IMR-90 (cell line): ENCODE results near the gene WDR81. TPM values are rescaled to one million over a fixed set of nuclear protein-coding genes. Genes with fewer than 3 reads are reported as not detected.

Source experiments
- ATAC-seq: fragments of 200-7000 bp; cut with Tn5 transposase; 2 replicates; pipeline ENCODE4 v1.9.1; 2020; ENCODE audit warnings: low read depth, mild to moderate bottlenecking, moderate library complexity
- BruUV-seq: library from RNA; stranded (reverse); fragments of 400-500 nt; replicated peaks from 2 replicates; lab custom pipeline; 2021; lab: Mats Ljungman, UMichigan
- CTCF ChIA-PET: fragments of 300-600 bp; formaldehyde crosslinking; extraction: SDS; loops from one replicate; lab custom pipeline; 2021; ENCODE audit warnings: antibody characterized with exemption; lab: Yijun Ruan, JAX
- POLR2A ChIA-PET: fragments of 300-600 bp; sonication (Branson Sonifier 250); formaldehyde crosslinking; loops from one replicate; lab custom pipeline; 2022; ENCODE audit warnings: antibody characterized with exemption; ENCODE audit not compliant: unreplicated experiment; lab: Charles Lee
- DNase-seq: peaks from one replicate; pipeline ENCODE4 v3.0.0; 2013
- H2AFZ ChIP-seq: replicated peaks from 2 replicates; pipeline ENCODE3; 2013; ENCODE audit warnings: low read length, mild to moderate bottlenecking; ENCODE audit not compliant: poor library complexity
- H2AK5ac ChIP-seq: 2 replicates; pipeline ENCODE4 v1.6.1; 2013; ENCODE audit warnings: low read depth, low read length, inconsistent platforms
- H2AK9ac ChIP-seq: replicated peaks from 2 replicates; pipeline ENCODE3; 2013; ENCODE audit warnings: mild to moderate bottlenecking, low read depth, low read length, moderate library complexity; ENCODE audit not compliant: poor library complexity
- H2BK120ac ChIP-seq: 2 replicates; pipeline ENCODE4 v1.6.1; 2013; ENCODE audit warnings: low read depth, low read length, inconsistent platforms
- H2BK15ac ChIP-seq: 3 replicates; pipeline ENCODE4 v1.6.1; 2013; ENCODE audit warnings: low read depth, low read length, inconsistent platforms
- H2BK20ac ChIP-seq: 2 replicates; pipeline ENCODE4 v1.6.1; 2013; ENCODE audit warnings: low read depth, mild to moderate bottlenecking, inconsistent platforms, low read length, moderate library complexity
- H2BK5ac ChIP-seq: 2 replicates; pipeline ENCODE4 v1.6.1; 2013; ENCODE audit warnings: mild to moderate bottlenecking, low read depth, low read length, inconsistent platforms; ENCODE audit not compliant: poor library complexity, severe bottlenecking
- H3K14ac ChIP-seq: replicated peaks from 2 replicates; pipeline ENCODE4 v1.6.1; 2013; ENCODE audit warnings: low read depth, low read length, inconsistent platforms
- H3K18ac ChIP-seq: 2 replicates; pipeline ENCODE4 v1.6.1; 2013; ENCODE audit warnings: low read depth, low read length, control low read depth
- H3K23ac ChIP-seq: 2 replicates; pipeline ENCODE4 v1.6.1; 2013; ENCODE audit warnings: low read depth, low read length, inconsistent platforms
- H3K27ac ChIP-seq: 2 replicates; pipeline ENCODE4 v1.5.1; 2013; ENCODE audit warnings: mild to moderate bottlenecking, control low read depth, low read length; ENCODE audit not compliant: insufficient read depth
- H3K27me3 ChIP-seq: 2 replicates; pipeline ENCODE4 v1.6.1; 2013; ENCODE audit warnings: low read length; ENCODE audit not compliant: control insufficient read depth, insufficient read depth
- H3K36me3 ChIP-seq: 2 replicates; pipeline ENCODE4 v1.6.1; 2013; ENCODE audit warnings: low read length, mixed read lengths; ENCODE audit not compliant: control insufficient read depth, insufficient read depth
- H3K4ac ChIP-seq: 2 replicates; pipeline ENCODE4 v1.6.1; 2013; ENCODE audit warnings: low read depth, low read length, inconsistent platforms
- H3K4me1 ChIP-seq: 2 replicates; pipeline ENCODE4 v1.6.1; 2013; ENCODE audit warnings: low read length, mixed read lengths; ENCODE audit not compliant: control insufficient read depth, insufficient read depth
- H3K4me2 ChIP-seq: 2 replicates; pipeline ENCODE4 v1.6.1; 2013; ENCODE audit warnings: low read depth, mild to moderate bottlenecking, control low read depth, low read length, moderate library complexity
- H3K4me3 ChIP-seq: 2 replicates; pipeline ENCODE4 v1.5.1; 2013; ENCODE audit warnings: low read depth, mild to moderate bottlenecking, control low read depth, low read length, moderate library complexity; ENCODE audit not compliant: insufficient read depth
- H3K56ac ChIP-seq: 2 replicates; pipeline ENCODE4 v1.6.1; 2013; ENCODE audit warnings: low read length, inconsistent platforms; ENCODE audit not compliant: insufficient read depth; ENCODE audit errors: extremely low read depth
- H3K79me1 ChIP-seq, 2 experiments: 2 replicates each; pipeline ENCODE4 v1.6.1; 2013; ENCODE audit warnings: low read length in 2 of 2, inconsistent platforms in 1 of 2, low read depth in 1 of 2
- H3K9ac ChIP-seq: 2 replicates; pipeline ENCODE4 v1.6.1; 2013; ENCODE audit warnings: low read depth, low read length, control low read depth
- H3K9me1 ChIP-seq: 2 replicates; pipeline ENCODE4 v1.6.1; 2013; ENCODE audit warnings: low read length, inconsistent platforms; ENCODE audit not compliant: insufficient read depth
- H3K9me3 ChIP-seq: 2 replicates; pipeline ENCODE4 v1.6.1; 2013; ENCODE audit warnings: low read length; ENCODE audit not compliant: control insufficient read depth, insufficient read depth
- H4K20me1 ChIP-seq: 2 replicates; pipeline ENCODE4 v1.6.1; 2013; ENCODE audit warnings: low read length, inconsistent platforms; ENCODE audit not compliant: insufficient read depth
- H4K5ac ChIP-seq: 2 replicates; pipeline ENCODE4 v1.6.1; 2013; ENCODE audit warnings: mild to moderate bottlenecking, low read depth, low read length, control low read depth
- H4K8ac ChIP-seq, 2 experiments: 2 replicates each; pipeline ENCODE4 v1.6.1; 2013; ENCODE audit warnings: low read depth in 2 of 2, low read length in 2 of 2, control low read depth in 1 of 2, inconsistent platforms in 1 of 2
- H4K91ac ChIP-seq: 2 replicates; pipeline ENCODE4 v1.6.1; 2013; ENCODE audit warnings: low read depth, low read length, inconsistent platforms; ENCODE audit not compliant: insufficient read depth
- BHLHE40 ChIP-seq: fragments of 150-350 bp; IDR thresholded peaks from 2 replicates; pipeline ENCODE4 v1.6.1; 2016; ENCODE audit warnings: mild to moderate bottlenecking, low read depth, low read length
- CEBPB ChIP-seq: IDR thresholded peaks from 2 replicates; pipeline ENCODE4 v1.6.1; 2012; ENCODE audit warnings: low read depth, low read length, improper control_type of control experiment
- CHD1 ChIP-seq: IDR thresholded peaks from 2 replicates; pipeline ENCODE4 v1.6.1; 2012; ENCODE audit warnings: low read depth, low read length, improper control_type of control experiment
- ELK1 ChIP-seq: fragments of 150-350 bp; IDR thresholded peaks from 2 replicates; pipeline ENCODE4 v1.6.1; 2016; ENCODE audit warnings: low read depth, mild to moderate bottlenecking, low read length, moderate library complexity, borderline replicate concordance
- FOS ChIP-seq: fragments of 150-350 bp; IDR thresholded peaks from 2 replicates; pipeline ENCODE4 v1.6.1; 2016; ENCODE audit warnings: low read depth, low read length
- MAFK ChIP-seq: IDR thresholded peaks from 2 replicates; pipeline ENCODE4 v1.6.1; 2012; ENCODE audit warnings: low read depth, low read length, improper control_type of control experiment
- MAZ ChIP-seq: IDR thresholded peaks from 2 replicates; pipeline ENCODE4 v1.6.1; 2012; ENCODE audit warnings: low read depth, mild to moderate bottlenecking, low read length, improper control_type of control experiment, moderate library complexity, borderline replicate concordance
- MXI1 ChIP-seq: IDR thresholded peaks from 2 replicates; pipeline ENCODE4 v1.6.1; 2012; ENCODE audit warnings: low read depth, mild to moderate bottlenecking, low read length, moderate library complexity, borderline replicate concordance
- NFE2L2 ChIP-seq: fragments of 150-350 bp; IDR thresholded peaks from 2 replicates; pipeline ENCODE4 v1.6.1; 2016; ENCODE audit warnings: low read depth, mild to moderate bottlenecking, low read length
- POLR2A ChIP-seq: IDR thresholded peaks from 2 replicates; pipeline ENCODE4 v1.6.1; 2012; ENCODE audit warnings: mild to moderate bottlenecking, low read depth, low read length
- RAD21 ChIP-seq: IDR thresholded peaks from 2 replicates; pipeline ENCODE4 v1.6.1; 2012; ENCODE audit warnings: low read length, improper control_type of control experiment
- RCOR1 ChIP-seq: IDR thresholded peaks from 2 replicates; pipeline ENCODE4 v1.6.1; 2012; ENCODE audit warnings: mild to moderate bottlenecking, low read length, improper control_type of control experiment; ENCODE audit not compliant: insufficient replicate concordance
- RFX5 ChIP-seq: IDR thresholded peaks from 2 replicates; pipeline ENCODE4 v1.8.0; 2012; ENCODE audit warnings: low read depth, mild to moderate bottlenecking, low read length, moderate library complexity
- SMC3 ChIP-seq: fragments of 150-350 bp; IDR thresholded peaks from 2 replicates; pipeline ENCODE4 v1.6.1; 2016; ENCODE audit warnings: low read depth, mild to moderate bottlenecking, antibody characterized with exemption, low read length, moderate library complexity
- USF2 ChIP-seq: fragments of 150-350 bp; IDR thresholded peaks from 2 replicates; pipeline ENCODE4 v1.6.1; 2017; ENCODE audit warnings: mild to moderate bottlenecking, antibody characterized with exemption, low read length, low read depth
- WGBS, 2 experiments: methylation state at CpG; one replicate each; pipeline versions ENCODE4 v1.1.5 to v1.1.7; 2013; ENCODE audit warnings: missing lambda C conversion rate in 2 of 2; ENCODE audit not compliant: insufficient read length in 1 of 2; ENCODE audit errors: extremely low coverage in 2 of 2; 5-methylcytosine and 5-hydroxymethylcytosine counted together
- dilution Hi-C: fragments of 300-500 bp; cut with HindIII; formaldehyde crosslinking; loops from one replicate; pipeline ENCODE4 v1.14.3; 2018; ENCODE audit warnings: low sequenced_read_pairs; ENCODE audit not compliant: unreplicated experiment
- in situ Hi-C: fragments of 300-500 bp; cut with MboI; formaldehyde crosslinking; loops from 3 replicates; pipeline ENCODE4 v1.14.3; 2019; ENCODE audit warnings: low sequenced_read_pairs, inconsistent platforms, mixed read lengths
- intact Hi-C: fragments of 100-400 bp; cut with micrococcal nuclease; formaldehyde crosslinking; loops from 2 replicates; pipeline ENCODE4 v1.10.0; 2022
- polyA plus RNA-seq, 3 experiments: library from polyadenylated mRNA; depleted of rRNA; stranded (reverse); fragments of >200 nt; gene quantifications; 2 replicates each; pipeline ENCODE4 v1.2.3, GENCODE V29; 2012; ENCODE audit warnings: low replicate concordance in 1 of 3
- total RNA-seq: library from RNA; depleted of rRNA; stranded (reverse); fragments of >200 nt; gene quantifications from 2 replicates; pipeline ENCODE4 v1.2.3, GENCODE V29; 2012

The WDR81 gene
- total and polyA plus RNA-seq, 2 of the 4 experiments (the other 2 are of a cell fraction) = 3.0 to 8.4 TPM

- no peak overlapping the region for H3K56ac ChIP-seq
- H2BK5ac ChIP-seq = peak overlapping the region; percentile 38
- H4K5ac ChIP-seq = peak overlapping the region; percentile 11; the same call in 1 of the 2 replicates
- 60% methylated on average over 1 of the region's 16 CpGs; no CpG with 5 or more reads in 1 of the 2 experiments for WGBS, 2 experiments
- peaks cover 2 to 32% of the 10 kb centered on the region in 2 experiments; a peak in 2 of 4 replicates for H3K79me1 ChIP-seq
- H4K91ac ChIP-seq = peak overlapping the region; percentile 59
- H2AK5ac ChIP-seq = peak overlapping the region; percentile 85; the same call in 1 of the 2 replicates
- no peak overlapping the region for H3K4me3 ChIP-seq
- H3K36me3 ChIP-seq = peaks cover 9% of the 10 kb centered on the region
- H3K4me1 ChIP-seq = peaks cover 28% of the 10 kb centered on the region
- in situ Hi-C loops = loop anchor here (10.0 kb wide), 1 partner anchor 129 kb away; no protein-coding TSS in a partner anchor
- no peak overlapping the region for H3K4me2 ChIP-seq
- DNase-seq = peak; percentile 86
- peak overlapping the region; percentile 83 for H2AFZ ChIP-seq
- H3K27ac ChIP-seq = peak overlapping the region; percentile 11; the same call in 1 of the 2 replicates
- H2AK9ac ChIP-seq = peak overlapping the region; percentile 84
- dilution Hi-C loops = no loop called here
- H4K20me1 ChIP-seq = peaks cover 8% of the 10 kb centered on the region
- ChIA-PET POLR2A (interaction anchor here (1.0 to 1.1 kb wide), 2 partner anchors 68 to 69 kb away, joined by 4 to 11 read pairs; no protein-coding TSS in a partner anchor), CTCF (interaction anchor here (1.1 to 5.5 kb wide), 8 partner anchors 10 to 134 kb away, joined by 3 to 31 read pairs (median 5); partner anchors contain the start of genes RILP and SERPINF1)
- 0 out of 2 replicates have a peak overlapping the region, but pooled peaks have one; percentile 55 for H3K23ac ChIP-seq
- H2BK120ac ChIP-seq = peak overlapping the region; percentile 68
- intact Hi-C loops = loop anchor here (1.0 to 10.0 kb wide), 2 partner anchors 63 to 209 kb away; no protein-coding TSS in a partner anchor
- H3K14ac ChIP-seq = peak overlapping the region; percentile 78
- no TSS peak for BruUV-seq
- H2BK15ac ChIP-seq = peak overlapping the region; percentile 80; the same call in 1 of the 3 replicates
- H3K27me3 ChIP-seq = no peaks in the 10 kb centered on the region
- H4K8ac ChIP-seq = peak overlapping the region; percentile 18 to 75; a peak in 3 of 4 replicates
- peak overlapping the region; percentile 8 for H3K18ac ChIP-seq
- H3K4ac ChIP-seq = peak overlapping the region; percentile 75
- ATAC-seq = peak; percentile 63
- H3K9ac ChIP-seq = peak overlapping the region; percentile 8; the same call in 1 of the 2 replicates
- H2BK20ac ChIP-seq = peak overlapping the region; percentile 72; the same call in 1 of the 2 replicates
- H3K9me1 ChIP-seq = peaks cover 8% of the 10 kb centered on the region
- H3K9me3 ChIP-seq = no peaks in the 10 kb centered on the region
- TF ChIP-seq POLR2A (no peak), CEBPB (0 out of 2 replicates have a peak, but pooled peaks have one; percentile 21), CHD1 (no peak), RCOR1 (no peak), MAFK (no peak), USF2 (no peak), NFE2L2 (no peak), ELK1 (no peak), FOS (no peak), SMC3 (peak; percentile 83), RAD21 (peak; percentile 82), RFX5 (no peak), BHLHE40 (no peak), MAZ (no peak), MXI1 (no peak)
Observed at GRCh38 chr17:1783834-1784611, 59.5 kb downstream of the WDR81 start.
